ENCODE data around the gene PTGES3. TPM values are rescaled to one million over a fixed set of nuclear protein-coding genes. Genes with fewer than 3 reads are reported as not detected.
A peak's percentile ranks its signal among the peaks of the same experiment; 100 is the strongest.

Gene PTGES3
- total and polyA plus RNA-seq, 2 of the 8 experiments (the other 6 are each of a cell fraction or from before 2014, with no cell fraction given) = 111 to 464 TPM

GRCh38 chr12:56636675-56637540 is 51.2 kb downstream of the PTGES3 start:
- H3K79me1 ChIP-seq (ENCODE audit: low read depth, low read length) = no peaks in the 10 kb centered on the region
- peak overlapping the region; percentile 86 to 90 (median 88); a peak in 7 of 8 replicates for H3K4me3 ChIP-seq (ENCODE audit: extremely low read depth in 1 of 4, insufficient read depth in 2 of 4, low read depth in 3 of 4, low read length in 4 of 4)
- H3K23me2 ChIP-seq (ENCODE audit: low read depth, low read length) = peaks cover 16% of the 10 kb centered on the region; the same call in 1 of the 2 replicates
- peaks cover 8 to 36% (median 24%) of the 10 kb centered on the region in 4 experiments for H3K4me1 ChIP-seq (replicated peaks in 1 of 4; ENCODE audit: control insufficient read depth in 3 of 4, insufficient read depth in 4 of 4, low read length in 3 of 4)
- H3K14ac ChIP-seq (ENCODE audit: insufficient read length) = no peak overlapping the region
- no peak overlapping the region for H4K5ac ChIP-seq (ENCODE audit: insufficient read length, low read depth, low read length)
- no peak overlapping the region; the same call in 1 of the 2 replicates for H3K18ac ChIP-seq (ENCODE audit: extremely low read depth, low read length)
- peak overlapping the region; percentile 27; the same call in 1 of the 2 replicates for H3K27ac ChIP-seq (ENCODE audit: low read depth, low read length)
- peak overlapping the region; percentile 98 to 99 for H3K4me2 ChIP-seq (ENCODE audit: insufficient read depth in 1 of 2, low read depth in 2 of 2, low read length in 2 of 2)
- H3K9me3 ChIP-seq (ENCODE audit: insufficient read depth in 2 of 2, low read depth in 1 of 2, low read length in 1 of 2) = no peaks in the 10 kb centered on the region
- H2BK120ac ChIP-seq (replicated peaks; ENCODE audit: low read depth, low read length) = no peak overlapping the region
- H3K9ac ChIP-seq (replicated peaks in 1 of 4; ENCODE audit: extremely low read depth in 1 of 4, low read depth in 3 of 4, low read length in 3 of 4) = peak overlapping the region in 2 of 4 experiments; percentile 2 to 5; a peak in 1 of 7 replicates
- H3K56ac ChIP-seq (replicated peaks; ENCODE audit: insufficient read length, low read depth, low read length) = no peak overlapping the region
- H4K20me1 ChIP-seq (replicated peaks in 1 of 2; ENCODE audit: control insufficient read depth in 1 of 2, insufficient read depth in 2 of 2, low read length in 2 of 2) = peaks cover 3 to 6% of the 10 kb centered on the region in 2 experiments
- no peak overlapping the region for H2AK5ac ChIP-seq (ENCODE audit: low read depth, low read length)
- H2AFZ ChIP-seq (ENCODE audit: low read length) = no peak overlapping the region
- no peak overlapping the region for H2BK15ac ChIP-seq (ENCODE audit: low read length)
- H2BK12ac ChIP-seq (ENCODE audit: low read depth, low read length) = 0 out of 2 replicates have a peak overlapping the region, but pooled peaks have one; percentile 13
- H3K79me2 ChIP-seq (ENCODE audit: control insufficient read depth in 1 of 2, insufficient read depth in 2 of 2, low read length in 2 of 2) = peaks cover 0 to 9% of the 10 kb centered on the region in 2 experiments; a peak in 2 of 4 replicates
- DNase-seq (ENCODE audit: low read depth in 1 of 2, low spot score in 2 of 2) (peak; percentile 92 to 95), FAIRE-seq (peak; percentile 84)
- peak overlapping the region; percentile 27; the same call in 1 of the 2 replicates for H2BK5ac ChIP-seq (ENCODE audit: low read depth, low read length)
- ChIA-PET CTCF (ENCODE audit: partially characterized antibody) (interaction anchor here (0.6 to 7.4 kb wide), 48 partner anchors 10 to 607 kb away, joined by 3 to 107 read pairs (median 4); partner anchors contain the start of genes ATP5F1B, GLS2, PTGES3 and RBMS2), POLR2A (ENCODE audit: partially characterized antibody) (interaction anchor here (0.5 to 5.8 kb wide), 21 partner anchors 8 to 448 kb away, joined by 3 to 60 read pairs (median 4); partner anchors contain the start of genes ATP5F1B, NACA, PRIM1 and PTGES3)
- H3K4ac ChIP-seq (replicated peaks; ENCODE audit: insufficient read length, low read depth, low read length) = no peak overlapping the region
- no peak overlapping the region for H3K23ac ChIP-seq (ENCODE audit: insufficient read length)
- H4K8ac ChIP-seq (ENCODE audit: extremely low read depth, insufficient read depth, low read length) = no peak overlapping the region
- no peak overlapping the region for H2BK20ac ChIP-seq (ENCODE audit: low read length)
- WGBS, 2 experiments (ENCODE audit: extremely low coverage in 1 of 2, insufficient coverage in 1 of 2, insufficient read length in 1 of 2, insufficient replicate concordance in 2 of 2, low coverage in 1 of 2, low lambda C conversion rate in 2 of 2, missing lambda C conversion rate in 1 of 2) = 7% methylated on average over 12 of the region's 12 CpGs; no CpG with 5 or more reads in 1 of the 2 experiments
- no peak overlapping the region for H4K91ac ChIP-seq (replicated peaks; ENCODE audit: insufficient read length, low read length)
- no peaks in the 10 kb centered on the region for H3K27me3 ChIP-seq (replicated peaks in 1 of 4; ENCODE audit: control insufficient read depth in 3 of 4, extremely low read depth in 1 of 4, insufficient read depth in 3 of 4, low read length in 3 of 4)
- peaks cover 9 to 44% (median 38%) of the 10 kb centered on the region in 4 experiments for H3K36me3 ChIP-seq (ENCODE audit: control insufficient read depth in 2 of 4, insufficient read depth in 4 of 4, low read length in 3 of 4)
- TF ChIP-seq BACH1 (IDR thresholded peaks at IDR 0.05; ENCODE audit: low read length) = no peak
- TF ChIP-seq SP1 (IDR thresholded peaks at IDR 0.05; ENCODE audit: low read depth, low read length) = peak; percentile 82
- TF ChIP-seq SRF (IDR thresholded peaks at IDR 0.05; ENCODE audit: low read depth, low read length) = no peak
- TF ChIP-seq ATF2 (IDR thresholded peaks at IDR 0.05; ENCODE audit: low read length) = peak; percentile 40; the same call in 1 of the 2 replicates
- TF ChIP-seq BRCA1 (IDR thresholded peaks at IDR 0.05; ENCODE audit: low read depth, low read length) = 0 out of 2 replicates have a peak, but pooled peaks have one; percentile 38
- TF ChIP-seq POLR2A (IDR thresholded peaks at IDR 0.05; ENCODE audit: control extremely low read depth in 1 of 2, low read depth in 2 of 2, low read length in 2 of 2) = peak in 1 of 2 experiments; percentile 35; a peak in 1 of 3 replicates
- peak; percentile 27; the same call in 1 of the 2 replicates for TF ChIP-seq USF2 (IDR thresholded peaks at IDR 0.05; ENCODE audit: low read length)
